Fibroblast of skin of left biceps (primary cell): ENCODE measurements around the gene MYH8.

Experiments used
- DNase-seq, 2 experiments: peaks; one replicate each; pipeline ENCODE4 v3.0.0-alpha.2; 2013; ENCODE audit warnings: low read depth in 2 of 2

MYH8 gene

DNA sequence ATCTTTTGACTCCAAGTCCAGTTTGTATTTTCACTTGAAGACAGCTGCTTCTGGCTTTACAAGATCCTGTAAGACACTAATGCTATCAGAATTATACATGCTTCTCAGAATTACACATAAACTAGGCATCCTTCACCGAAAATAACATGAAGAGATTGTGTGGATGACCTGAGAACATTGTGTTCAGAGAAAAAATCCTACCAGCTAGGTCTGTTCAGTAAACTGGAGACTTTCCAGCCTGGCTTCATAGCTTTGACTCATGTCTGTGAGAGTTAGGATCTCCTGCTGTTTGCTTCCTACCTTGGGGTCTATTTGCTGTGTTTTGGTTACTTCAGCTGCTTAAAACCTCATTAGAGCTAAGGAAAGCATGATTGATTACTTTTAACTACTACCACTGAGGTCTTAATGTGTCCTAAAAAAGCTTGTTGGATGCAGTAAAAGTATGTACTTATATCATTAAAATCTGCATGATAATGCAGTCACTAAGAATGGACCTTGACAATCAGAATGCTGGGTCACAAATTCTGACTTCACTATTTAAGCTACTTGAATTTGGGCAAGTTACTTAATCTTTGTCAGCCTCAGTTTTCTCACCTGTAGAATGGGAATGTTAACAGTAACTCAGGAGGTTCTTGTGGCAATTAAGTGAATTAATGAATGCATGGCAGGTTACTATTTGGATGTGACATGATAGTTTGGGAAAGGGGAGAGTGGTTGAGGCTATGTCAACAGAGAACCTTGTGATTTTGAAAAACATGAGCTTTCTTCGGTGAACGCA is 40.9 kb downstream of the MYH8 start:
- no peak for DNase-seq

DNA sequence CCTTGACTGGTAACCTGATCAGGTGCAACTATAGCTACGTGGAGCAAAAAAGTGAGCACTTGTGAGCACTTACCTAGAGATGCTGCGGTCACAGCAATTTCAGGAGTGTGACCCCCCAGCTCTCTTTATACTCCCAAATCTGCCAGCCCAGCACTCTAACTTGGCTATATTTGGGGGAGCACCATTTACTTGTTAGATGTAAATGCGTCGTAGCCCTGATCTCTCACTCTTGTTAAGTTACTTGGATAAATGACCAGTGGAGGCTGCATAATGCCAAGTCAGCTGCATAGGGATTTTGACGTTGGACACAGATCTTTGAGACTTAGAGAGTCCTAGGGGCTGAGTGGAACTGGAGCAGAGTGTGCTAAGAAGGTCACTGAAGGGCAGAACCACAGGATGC is 48.8 kb downstream of the MYH8 start, which contains the start of gene MYH13:
TSS of gene MYH13 (minus strand) at position 101 of the 400 bp plus-strand sequence. CDS start 8,476 bp downstream, outside the sequence.
- DNase-seq, result no peak

DNA sequence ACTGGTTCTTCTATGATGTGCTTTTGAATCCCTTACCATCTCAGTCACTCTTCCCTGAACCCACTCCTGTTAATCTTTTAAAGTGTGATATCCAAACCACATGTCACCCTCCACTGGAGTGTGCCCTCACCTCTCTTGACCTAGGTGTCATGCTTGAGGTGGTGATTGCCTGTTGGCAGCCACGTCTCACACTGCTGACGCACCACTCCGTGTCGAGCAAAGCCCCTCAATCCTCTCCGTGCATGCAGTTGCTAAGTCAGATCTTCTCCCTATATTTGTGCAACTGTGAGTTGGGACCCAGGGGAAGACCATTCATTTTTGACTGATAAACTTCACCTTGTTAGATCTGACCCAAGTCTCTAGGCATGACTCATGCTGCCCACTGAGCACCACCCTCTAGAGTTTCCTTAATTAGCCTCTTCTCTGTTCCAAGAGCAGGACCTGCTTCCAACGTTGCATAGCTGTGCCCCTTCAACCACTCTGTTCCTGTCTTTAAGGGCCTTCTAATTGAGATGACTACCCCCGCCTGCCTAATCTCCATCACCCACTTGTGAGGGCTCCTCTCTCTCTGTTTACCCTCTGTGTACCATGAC is 51.6 kb downstream of the MYH8 start:
- no peak for DNase-seq

DNA sequence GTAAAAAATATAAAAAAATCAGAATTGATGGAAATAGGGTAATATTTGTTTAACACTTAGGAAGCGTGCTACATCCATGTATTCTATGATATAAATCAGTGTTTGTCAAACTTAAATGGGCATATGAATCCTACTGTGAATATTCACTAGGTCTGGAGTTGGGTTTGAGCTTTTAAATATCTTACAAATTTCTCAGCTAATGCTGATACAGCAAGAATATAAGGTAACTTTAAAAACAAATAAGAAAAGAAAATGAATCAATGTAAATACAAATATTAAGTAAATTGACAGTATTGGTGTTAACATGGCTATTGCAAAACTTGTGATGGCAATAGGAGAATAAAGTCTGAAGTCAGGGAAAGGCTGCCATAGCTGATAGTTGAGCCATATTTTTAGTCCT is 52.5 kb downstream of the MYH8 start:
- DNase-seq, result no peak

DNA sequence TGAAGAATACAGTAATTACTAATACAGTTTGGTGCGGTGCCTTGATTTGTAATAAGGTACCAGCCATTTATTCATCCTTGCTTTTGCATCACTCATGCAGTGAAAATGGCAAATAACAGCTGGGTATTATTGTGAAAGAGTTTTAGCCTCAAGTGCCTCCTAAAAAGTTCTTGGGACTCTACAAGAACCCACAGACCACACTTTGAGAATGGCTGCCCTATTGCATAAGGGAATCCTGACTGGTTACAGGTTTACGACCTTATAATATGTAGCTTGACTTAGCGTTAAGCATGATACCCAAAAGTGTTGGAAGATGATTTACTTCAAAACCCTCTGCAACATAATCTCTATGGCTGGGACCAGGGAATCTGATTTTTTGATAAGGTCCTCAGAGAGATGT is 53.2 kb downstream of the MYH8 start:
- no peak for DNase-seq

DNA sequence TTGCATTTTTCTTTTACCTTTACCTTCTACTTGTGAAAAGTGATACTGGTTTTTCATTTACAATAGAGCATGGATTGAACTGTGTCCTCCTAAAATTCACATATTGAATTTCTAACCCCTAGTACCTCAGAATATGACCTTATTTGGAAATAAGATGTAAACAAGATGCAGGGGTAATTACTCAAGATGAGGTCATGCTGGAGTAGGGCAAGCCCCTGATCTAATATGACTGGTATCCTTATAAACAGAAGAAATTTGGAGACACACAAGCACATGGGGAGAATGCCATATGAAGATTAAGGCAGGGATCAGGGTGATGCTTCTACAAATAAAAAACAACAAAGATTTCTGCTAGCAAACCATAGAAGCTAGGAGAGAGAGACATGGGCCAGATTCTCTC is 61.2 kb downstream of the MYH8 start:
- no peak for DNase-seq

DNA sequence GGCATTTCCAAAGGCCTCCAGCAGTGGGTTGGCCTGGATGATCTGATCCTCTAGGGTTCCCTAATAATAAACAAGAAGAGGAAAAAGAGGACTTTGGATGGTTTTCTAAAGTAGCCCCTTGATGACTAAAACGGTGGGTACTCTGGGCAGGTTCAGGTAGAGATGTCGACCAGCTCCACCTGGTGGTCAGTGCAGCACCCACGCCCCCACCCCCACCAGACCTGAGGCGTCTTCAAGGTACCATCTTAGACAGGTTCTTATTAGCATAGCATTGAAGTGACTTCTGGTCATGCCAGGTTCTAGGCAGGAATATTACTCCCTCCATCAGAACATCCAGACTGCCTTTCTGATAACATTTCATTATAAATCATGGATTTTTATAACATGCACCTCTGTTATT is 64.0 kb downstream of the MYH8 start:
- DNase-seq, result no peak

DNA sequence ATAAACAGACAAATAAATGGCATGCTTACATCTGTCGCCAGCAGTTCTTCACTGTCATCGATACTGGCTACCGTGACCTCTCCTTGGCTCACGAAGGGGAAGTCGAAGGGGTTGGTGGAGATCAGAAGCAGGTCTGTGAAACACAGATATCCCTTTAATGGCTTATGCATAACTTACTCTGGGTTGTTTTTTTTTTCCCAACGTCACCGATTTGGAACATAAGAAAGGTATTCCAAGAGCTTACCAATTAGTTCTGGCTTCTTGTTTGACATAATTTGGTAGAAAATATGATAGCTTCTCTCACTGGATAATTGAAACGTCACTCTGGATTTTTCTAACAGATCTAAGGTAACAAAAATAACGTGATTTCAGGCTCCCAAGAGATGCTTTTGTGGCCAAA is 67.1 kb downstream of the MYH8 start:
- DNase-seq, result no peak

DNA sequence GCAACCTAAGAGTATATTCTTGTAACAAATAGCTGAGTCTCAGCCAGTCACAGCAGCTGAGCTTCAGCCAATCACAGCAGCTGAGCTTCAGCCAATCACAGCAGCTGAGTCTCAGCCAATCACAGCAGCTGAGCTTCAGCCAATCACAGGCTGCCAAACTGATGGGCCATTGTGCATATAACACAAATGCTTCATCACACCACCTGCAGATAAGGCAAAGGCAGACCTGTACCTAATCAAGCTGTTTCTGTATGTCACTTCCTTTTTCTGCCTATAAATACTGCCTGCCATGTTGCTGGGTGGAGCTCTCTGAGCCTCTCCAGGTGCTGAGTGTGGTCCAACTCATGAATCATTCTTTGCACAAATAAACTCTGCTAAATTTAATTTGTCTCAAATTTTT is 68.9 kb downstream of the MYH8 start:
- no peak for DNase-seq

DNA sequence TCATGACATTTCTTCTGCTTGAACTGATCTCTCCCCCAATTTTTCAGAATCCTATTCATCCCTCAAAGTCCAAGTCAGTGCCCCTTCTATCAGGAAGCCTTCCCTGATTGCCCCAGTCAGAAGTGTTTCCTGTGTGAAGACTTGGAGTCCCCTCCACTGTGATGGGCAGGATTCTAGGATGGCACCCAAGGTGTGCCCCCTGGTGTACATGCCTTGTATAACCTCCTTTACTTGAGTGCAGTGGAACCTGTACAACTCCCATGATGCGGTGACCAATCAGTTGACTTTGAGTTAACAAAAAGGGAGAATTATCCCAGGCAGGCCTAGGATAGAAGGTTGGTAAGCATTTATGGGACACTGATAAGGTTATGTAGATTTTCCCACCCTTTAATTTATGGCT is 72.3 kb downstream of the MYH8 start:
- DNase-seq, result no peak

DNA sequence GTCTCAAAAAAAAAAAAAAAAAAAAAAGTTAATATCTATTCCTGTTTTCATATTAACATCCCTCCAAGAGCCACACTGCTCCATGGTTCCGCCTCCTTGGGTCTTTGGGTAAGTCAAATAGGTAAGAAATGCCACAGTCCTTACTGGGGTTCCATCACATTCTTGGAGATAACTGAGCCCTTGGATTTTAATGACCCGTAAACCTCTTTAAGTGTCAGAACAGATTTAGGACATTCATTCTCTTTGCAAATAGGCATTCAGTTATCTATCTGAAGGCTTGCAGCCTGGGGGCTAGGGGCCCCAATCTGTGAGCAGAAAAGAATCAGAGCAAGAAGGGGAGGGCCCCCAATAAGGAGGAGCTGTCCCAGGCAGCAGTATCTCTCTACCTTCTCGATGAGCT is 76.9 kb downstream of the MYH8 start:
- DNase-seq, result no peak
